HG02840 (cell line): ENCODE measurements around the gene PIM2.
A peak's percentile ranks its signal among the peaks of the same experiment; 100 is the strongest.

Source experiments
- ATAC-seq: cut with Tn5 transposase; IDR thresholded peaks from one replicate; pipeline ENCODE4 v1.9.1; 2021; ENCODE audit warnings: mild to moderate bottlenecking, moderate library complexity, moderate number of reproducible peaks; ENCODE audit not compliant: unreplicated experiment, low FRiP score

Gene PIM2

DNA sequence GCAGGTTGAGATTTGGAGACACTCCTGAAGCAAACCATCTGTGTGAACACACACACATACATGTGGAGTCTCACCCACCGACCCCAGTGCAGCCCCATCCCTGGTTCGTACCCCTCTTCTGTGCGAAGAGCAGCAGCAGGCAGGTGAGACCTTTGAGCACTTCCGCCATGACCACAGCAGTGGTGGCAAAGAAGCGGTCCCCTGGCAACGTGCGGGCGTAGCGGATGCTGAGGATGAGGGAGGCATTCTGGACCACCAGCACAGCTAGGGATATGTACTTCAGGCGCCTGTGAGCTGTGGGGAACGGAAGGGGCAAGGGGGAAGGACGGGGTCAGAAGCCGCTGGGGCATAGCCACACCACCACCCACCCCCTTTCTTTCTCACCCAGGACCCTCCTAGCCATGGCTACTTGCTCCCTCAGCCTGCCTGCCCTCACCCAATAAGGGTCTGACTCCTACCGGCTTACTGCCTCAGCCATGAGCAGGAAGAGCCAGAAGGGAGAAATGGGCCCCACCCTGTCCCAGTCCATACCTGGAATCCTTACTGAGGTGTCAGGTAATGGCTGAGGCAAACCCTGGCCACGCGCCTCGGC lies 9.0 kb downstream of the PIM2 start:
- ATAC-seq: no peak

DNA sequence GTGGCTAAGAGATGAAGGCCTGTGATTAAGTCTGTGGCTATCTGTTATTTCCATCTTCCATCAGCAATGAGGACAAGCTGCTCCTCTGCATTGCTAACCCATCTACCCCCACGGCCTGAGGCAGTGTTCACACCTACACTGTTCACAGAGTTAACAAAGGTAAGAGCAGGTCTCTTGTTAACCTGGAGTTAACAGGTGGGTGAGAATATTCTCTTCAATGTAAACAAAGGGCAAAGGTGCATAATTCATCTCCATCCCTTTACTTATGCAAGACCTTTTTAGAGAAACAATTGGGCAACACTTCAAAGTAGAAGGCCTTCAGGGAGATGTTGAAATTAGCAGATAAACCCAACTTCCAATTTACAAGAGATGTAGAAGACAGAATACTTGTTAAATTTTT lies 10.2 kb downstream of the PIM2 start:
- no peak for ATAC-seq

DNA sequence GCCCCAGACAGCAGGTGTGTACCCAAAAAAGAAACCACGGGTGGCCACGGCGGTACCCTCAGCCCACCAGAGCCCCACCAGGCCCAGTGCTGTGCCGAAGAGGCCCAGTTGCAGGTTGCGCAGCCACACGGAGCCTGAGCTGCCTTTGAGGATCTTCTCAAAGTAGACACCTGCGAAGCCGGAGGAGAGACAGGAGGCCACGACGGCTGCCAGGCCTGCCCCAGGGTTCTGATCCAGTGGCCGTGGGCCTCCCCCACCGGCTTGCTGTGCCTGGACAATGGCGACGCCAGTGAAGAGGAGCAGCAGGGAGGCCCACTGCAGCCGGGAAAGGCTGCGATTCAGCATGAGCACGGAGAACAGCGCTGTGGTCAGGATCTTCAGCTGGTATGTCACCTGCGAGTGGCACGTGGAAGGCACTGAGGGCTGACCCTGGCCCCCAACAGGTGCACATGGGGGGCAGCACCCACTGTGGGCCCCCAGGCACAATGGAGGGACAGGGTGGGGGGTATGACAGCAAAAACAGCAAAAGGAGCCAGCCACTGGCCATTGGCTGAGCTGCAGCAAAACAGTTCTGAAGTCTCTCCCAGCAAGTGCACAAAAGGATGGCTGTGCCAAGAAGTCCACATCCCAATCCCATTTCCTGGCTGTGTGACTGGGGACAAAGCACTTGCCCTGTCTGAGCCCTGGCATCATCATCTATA lies 13.6 kb downstream of the PIM2 start:
- no peak for ATAC-seq

DNA sequence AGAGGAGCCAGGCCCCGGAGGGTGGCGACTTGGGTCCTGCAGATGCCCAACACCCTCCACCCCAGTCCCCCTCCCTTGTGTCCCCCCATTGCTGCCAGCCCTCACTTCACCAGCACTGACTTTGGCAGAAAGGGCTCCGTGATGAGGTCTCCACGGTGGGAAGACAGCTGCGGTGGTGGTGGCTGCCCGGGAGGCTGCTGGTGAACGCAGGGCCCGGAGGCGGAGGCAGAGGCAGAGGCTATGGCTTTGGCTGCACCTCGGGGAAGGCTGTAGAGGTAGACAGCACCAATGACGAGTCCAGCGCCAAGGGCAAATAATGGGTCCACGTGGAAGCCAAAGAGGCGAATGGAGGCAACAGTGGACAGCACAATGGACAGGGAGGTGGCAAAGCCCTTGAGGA lies 14.2 kb downstream of the PIM2 start:
- ATAC-seq: no peak

DNA sequence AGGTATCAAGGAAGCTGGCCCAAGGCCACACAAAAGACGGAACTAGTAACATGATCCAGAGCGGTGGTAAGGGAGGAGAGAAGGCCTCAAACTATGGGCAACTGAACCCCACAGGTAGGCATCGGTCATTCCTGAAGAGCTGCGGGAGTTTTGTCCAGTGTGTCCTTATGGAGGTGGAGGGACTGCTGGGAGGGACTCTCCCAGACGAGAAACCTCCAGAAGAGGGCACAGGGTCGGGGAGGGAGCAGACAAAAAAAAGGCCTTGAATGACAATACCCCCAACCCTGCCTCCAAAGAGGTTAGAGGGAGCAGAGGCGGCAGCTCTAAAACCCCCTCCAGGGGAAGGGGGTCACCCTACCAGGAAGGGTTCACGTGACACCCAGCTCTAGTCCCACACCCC lies 14.6 kb downstream of the PIM2 start:
- ATAC-seq: no peak

DNA sequence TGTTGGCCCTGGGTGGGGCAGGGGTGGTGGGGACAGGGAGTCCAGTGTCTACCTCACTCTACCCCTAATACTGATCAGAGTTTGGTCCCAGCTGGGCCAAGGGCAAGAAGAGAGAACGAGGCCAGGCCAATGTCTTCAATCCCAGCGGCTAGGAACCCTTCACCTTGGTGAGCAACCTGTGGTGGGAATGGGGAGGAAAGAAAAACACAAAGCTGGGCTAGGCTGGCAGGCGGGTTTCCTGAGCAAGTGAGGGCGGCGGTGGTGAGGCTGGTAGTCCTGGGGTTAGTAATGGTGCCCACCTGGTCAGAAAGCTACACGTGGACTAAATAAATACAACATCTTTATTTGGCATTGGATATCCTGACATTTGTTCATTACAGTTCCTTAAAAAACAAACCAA lies 15.5 kb downstream of the PIM2 start:
- ATAC-seq: no peak

DNA sequence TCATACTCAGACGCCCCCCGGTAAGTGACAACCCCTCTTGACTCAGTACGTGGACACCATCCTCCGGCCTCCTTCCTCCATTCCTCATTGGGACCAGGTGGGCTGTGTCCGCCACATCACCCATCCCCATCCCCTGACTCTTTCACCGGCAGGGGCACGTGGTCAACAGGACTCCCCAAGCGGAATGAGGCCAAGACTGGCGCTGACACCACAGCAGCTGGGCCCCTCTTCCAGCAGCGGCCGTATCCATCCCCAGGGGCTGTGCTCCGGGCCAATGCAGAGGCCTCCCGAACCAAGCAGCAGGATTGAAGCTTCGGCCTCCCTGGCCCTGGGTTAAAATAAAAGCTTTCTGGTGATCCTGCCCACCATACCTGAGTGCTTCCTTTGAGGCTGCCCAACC lies 16.0 kb downstream of the PIM2 start:
- ATAC-seq: no peak

DNA sequence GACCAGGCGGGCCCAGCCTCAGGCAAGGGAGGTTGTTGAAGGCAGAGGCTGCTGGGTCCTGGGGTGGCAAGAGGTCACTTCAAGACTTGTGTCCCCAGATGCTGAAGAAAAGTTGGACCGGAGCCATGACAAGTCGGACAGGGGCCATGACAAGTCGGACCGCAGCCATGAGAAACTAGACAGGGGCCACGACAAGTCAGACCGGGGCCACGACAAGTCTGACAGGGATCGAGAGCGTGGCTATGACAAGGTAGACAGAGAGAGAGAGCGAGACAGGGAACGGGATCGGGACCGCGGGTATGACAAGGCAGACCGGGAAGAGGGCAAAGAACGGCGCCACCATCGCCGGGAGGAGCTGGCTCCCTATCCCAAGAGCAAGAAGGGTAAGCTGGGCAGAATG lies 16.7 kb downstream of the PIM2 start:
- no peak for ATAC-seq

DNA sequence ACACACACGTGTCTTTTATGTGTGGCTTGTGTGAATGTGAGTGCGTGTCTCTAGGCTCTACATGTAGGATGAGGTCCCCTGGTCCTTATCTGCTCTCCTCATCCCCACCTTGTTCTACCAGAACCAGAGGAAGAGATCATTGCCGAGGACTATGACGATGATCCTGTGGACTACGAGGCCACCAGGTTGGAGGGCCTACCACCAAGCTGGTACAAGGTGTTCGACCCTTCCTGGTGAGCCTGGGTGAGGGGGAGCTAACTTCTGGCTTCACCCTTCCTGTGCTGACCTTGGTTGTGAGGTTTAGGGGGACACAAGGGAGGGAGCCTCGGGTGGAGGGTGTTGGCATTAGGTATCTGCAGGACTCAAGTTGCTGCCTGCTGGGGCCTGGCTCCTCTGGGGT lies 17.8 kb downstream of the PIM2 start:
- no peak for ATAC-seq

DNA sequence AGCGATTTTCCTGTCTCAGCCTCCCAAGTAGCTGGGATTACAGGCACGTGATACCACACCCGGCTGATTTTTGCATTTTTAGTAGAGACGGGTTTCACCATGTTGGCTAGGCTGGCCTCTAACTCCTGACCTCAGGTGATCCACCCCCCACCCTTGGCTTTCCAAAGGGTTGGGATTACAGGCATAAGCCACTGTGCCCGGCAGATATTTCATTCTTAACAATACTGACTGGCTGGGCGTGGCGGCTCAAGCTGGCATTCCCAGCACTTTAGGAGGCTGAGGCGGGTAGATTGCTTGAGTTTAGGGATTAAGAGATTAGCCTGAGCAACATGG lies 19.8 kb downstream of the PIM2 start:
- ATAC-seq: no peak

DNA sequence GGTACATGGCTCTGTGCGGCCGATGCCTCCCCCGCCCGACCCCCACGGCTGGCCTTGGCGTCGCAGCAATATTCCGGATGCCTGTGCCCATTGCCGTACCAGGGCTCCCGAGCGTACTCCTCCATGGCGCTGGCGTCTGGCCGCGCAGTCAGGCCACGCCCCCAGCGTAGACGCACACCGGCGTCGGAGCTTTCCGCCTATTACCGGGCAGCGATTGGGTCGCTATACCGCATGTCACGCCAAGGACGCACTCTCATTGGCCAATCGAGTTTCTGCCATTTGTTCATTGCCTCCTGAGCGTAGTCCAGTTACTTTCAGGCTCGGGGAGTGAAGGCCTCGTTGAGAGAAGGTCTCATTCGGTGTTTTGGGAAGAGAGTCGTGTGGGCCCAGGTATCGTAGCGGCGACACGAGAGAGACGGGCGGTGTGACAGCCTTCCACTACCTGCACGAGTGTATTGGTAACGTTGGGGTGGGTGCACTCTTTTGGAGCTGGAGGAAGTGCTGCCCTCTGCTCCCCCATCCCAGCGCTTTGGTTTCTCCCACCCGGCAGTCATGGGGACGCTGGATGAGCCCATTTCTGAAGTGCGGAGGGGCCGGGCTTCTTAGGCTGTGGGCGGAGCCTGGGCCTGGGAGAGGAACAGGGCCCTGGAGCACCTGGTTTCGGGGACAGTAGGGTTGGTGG lies 21.1 kb downstream of the PIM2 start, which contains the start of the genes PQBP1 and TIMM17B:
PQBP1 (plus strand) TSS at position 306 of the 682 bp plus-strand sequence. CDS start 580 bp downstream, outside the sequence.
TIMM17B (minus strand) TSS at position 144 of the 682 bp plus-strand sequence; CDS start at position 125, 19 bp downstream.
- ATAC-seq: peak; percentile 77

DNA sequence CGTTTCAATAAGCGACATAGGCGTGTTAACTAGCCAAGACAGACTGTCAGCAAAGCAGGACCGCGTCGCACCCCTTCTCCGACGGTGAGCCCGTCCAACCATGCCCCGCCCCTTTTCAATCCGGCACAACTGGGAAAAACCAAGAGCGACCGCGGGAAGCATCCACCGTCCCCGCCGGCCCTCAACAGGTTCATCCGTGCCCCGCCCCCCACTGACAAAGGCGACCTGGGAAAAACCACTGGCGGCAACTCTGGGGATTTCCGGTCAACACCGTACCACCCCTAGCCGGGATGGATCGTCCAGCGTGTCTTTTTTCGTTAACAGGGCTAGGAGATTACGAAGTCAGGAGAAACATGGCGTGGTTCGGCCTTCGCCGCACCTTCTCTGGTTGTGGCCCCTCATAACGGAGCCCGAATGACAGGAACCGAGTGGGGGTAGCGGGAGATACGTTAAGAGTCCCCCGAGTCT lies 21.6 kb downstream of the PIM2 start:
- ATAC-seq: no peak

DNA sequence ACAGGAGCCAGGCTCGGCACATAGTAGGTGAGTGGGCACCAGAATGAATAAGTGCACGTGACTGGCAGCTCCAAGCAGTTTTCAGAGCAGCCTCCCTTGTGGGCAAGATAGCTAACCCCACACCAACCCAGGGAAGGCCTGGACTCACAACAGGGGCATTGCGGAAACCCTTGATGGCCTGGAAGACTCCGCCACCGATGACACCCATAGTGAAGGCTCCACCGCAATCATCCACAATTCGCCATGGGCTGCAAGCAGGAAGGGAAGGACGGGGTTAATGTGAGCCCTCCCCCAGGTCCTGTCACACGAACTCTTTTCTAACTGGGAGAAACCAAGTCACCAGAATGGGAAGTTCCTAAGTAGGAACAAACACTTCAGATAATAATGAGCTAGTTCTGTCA lies 22.2 kb downstream of the PIM2 start:
- ATAC-seq: no peak

DNA sequence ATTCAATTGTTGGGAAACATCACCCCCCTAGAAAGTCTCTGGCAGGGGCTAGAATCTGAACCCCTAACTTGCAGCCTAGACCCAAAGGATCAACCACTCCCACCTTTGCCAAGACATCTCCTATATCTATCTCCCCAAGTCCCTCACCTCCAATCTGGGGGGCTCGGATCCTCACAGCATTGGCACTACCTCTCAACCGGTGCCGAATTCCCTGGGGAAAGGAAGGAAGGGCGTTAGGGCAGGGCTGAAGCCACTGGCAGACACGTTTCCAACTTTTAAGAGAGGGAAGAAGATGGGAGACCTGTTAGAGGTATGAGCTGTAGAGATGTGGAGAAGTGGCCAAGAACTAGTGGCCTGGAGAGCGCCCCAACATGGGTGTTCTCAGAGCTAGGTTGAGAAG lies 23.9 kb downstream of the PIM2 start:
- ATAC-seq: no peak

DNA sequence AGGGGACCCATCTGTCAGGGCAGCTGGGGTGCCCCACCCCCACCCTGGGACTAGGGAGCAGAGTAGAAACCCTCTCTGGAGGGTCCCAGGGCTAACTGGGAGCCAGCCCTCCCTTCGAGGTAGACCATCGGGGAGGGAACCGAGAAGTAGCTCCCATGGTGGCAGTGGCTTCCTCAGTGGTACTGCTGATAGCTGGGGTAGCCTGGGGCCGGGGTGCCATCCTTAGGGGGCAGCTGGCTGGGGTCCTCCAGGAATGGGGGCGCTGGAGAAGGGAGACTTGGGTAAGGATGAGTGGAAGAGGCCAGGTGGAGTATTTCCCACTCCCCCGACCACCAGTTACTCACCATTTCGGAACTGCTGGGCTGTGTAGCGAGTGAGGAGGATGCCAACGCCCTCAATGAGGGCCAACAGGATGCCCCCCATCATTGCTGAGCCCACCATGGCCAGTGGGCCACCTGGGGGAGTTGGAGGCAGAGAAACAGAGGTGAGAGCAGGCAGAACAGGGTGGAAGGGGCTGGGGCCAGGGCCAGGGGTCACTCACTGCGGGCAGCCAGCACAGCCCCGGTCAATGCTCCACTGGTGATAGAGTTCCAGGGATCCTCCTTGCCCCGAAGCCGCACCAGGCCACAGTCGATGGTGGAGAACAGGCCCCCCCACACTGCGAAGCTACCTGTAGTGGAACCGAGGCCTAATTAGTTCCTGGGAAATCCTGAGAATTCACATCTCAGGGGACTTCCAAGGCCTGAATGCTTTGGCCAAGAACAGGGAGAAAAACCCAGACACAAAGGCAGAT lies 25.1 kb downstream of the PIM2 start:
- no peak for ATAC-seq

DNA sequence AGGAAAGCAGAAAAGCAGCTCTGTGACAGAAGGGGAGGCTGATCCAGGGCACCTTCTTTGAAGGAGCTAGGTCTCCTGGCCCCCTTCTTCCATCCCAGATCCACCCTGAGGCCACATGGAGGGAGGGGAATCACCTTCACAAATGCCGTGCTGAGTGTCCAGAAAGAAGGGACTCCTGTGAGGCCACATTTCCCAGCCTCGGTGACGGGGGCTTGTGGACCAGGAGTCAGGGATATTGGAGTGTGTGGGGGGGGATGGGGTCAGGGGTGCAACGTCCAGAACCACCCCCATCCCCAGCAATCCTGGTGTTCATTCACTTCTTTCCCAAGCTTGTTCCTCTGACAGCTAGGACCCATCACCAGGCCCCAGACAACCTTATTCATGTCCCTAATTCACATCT lies 25.9 kb downstream of the PIM2 start:
- ATAC-seq: no peak

DNA sequence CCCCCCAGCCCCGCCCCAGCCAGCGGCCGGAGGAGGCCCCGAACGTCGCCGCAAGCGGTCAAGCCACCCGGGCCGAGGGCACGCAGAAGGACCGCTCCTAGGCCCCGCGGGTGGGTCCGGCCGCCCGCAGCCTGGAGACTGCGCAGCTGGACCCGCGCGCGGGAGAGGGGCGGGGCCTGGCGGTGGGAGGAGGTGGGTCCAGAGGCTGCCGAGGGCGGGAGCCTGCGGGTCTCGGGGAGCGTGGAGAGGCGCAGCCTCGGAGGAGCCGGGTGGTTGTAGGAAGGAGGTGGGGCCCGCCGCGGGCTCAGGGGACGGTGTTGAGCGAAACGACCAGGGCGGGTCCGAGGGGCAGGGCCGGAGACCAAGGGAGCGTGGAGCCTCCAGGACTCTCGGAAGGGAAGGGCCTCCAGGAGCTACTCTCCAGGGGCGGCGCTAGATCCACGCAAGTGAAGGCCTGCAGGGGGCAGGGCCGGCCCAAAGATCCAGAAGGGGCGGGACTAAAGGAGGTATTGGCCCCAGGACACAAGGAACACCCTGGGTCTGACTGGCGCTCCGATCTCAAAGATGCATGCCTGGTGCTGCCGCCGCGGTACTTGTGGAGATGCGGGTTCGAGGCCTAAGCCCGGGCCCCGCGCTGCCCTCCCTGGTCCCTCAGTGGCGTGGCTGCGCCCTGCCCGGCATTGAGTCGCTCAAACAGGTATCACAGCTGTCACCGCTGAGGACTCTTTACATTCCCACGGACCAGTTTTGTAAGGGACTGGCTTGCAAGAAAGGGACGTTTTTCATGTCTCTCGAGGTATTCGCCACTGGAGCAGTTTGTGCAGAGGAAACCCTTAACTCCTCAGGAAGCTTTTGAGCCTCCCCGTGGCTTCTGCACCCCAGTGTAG lies 27.2 kb downstream of the PIM2 start:
- peak; percentile 75 for ATAC-seq

DNA sequence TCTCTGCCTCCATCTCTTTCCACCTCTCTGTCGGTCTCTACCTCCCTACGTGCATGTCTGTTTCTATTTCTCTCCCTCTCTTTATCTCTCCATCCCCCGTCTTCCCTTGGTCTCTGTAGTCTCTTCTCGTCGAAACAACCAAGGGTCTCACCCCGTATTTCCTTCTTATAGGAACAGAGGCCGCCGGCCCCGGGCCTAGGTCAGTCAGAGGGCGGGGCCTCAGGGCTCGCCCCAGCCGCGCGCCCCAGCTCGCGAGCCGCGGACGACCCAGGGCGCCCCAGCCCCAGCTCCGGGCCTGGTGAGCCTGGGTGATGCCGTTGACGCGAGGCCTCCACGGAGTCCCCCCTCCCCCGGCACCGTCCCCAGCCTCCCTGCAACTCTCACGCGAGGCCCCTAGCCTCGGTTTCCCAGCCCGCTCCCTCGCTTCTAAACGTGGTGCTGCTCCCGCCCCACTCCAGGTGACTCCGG lies 27.9 kb downstream of the PIM2 start:
- ATAC-seq: peak; percentile 47

DNA sequence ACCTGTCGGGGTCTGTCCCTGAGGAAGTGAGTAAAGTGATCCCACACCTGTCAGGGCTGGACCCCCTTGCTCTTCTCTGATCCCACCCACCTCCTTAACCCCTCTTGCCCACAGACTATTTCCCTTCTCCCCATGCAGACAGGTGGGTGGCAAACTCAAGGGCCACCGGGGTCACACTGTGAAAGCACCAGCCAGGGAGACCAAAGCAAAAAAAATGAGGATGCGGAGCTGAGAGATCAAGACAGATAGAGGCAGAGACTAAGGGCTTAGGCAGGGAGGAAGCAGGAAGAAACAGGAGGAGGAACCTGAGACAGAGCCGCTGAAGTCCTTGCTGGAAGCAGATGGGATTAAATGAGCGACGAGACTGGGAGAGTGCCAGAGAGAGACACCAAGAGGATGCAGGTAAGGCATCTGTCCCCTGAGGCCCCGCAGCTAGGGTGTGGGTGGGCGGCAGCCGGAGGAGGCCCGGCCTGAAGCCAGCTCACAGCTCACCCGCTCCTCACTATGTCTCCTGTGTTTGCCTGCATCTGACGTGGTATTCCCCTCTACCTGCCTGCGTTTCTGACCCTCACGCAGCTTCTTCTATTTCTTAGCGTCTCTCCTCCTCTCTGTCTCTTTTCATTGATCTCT lies 28.4 kb downstream of the PIM2 start:
- ATAC-seq: no peak
